Renal cortex interstitium (tissue), 11 donors: ENCODE data around the gene TFPI. TPM values are rescaled to one million over a fixed set of nuclear protein-coding genes. Genes with fewer than 3 reads are reported as not detected.
"Not testable (repeated sequence)": the region's sequence is repeated elsewhere in the genome, so short reads cannot be mapped to it uniquely, and the experiment has no call there.

Source experiments
- DNase-seq, 11 donors: peaks; one replicate each; pipeline ENCODE4 v3.0.0-alpha.2; 2013; ENCODE audit warnings: low read depth in 9 of 11, low spot score in 4 of 11; ENCODE audit errors: extremely low read depth in 1 of 11
- polyA plus RNA-seq, 3 donors: library from polyadenylated mRNA; unstranded; fragments of 120-200 nt; gene quantifications; one replicate each; pipeline ENCODE4 v1.2.1, GENCODE V29; 2013; ENCODE audit not compliant: insufficient read length in 3 of 3

Gene TFPI
- polyA plus RNA-seq, 3 donors, result 32.9 to 41.6 (median 33.8) TPM

DNA sequence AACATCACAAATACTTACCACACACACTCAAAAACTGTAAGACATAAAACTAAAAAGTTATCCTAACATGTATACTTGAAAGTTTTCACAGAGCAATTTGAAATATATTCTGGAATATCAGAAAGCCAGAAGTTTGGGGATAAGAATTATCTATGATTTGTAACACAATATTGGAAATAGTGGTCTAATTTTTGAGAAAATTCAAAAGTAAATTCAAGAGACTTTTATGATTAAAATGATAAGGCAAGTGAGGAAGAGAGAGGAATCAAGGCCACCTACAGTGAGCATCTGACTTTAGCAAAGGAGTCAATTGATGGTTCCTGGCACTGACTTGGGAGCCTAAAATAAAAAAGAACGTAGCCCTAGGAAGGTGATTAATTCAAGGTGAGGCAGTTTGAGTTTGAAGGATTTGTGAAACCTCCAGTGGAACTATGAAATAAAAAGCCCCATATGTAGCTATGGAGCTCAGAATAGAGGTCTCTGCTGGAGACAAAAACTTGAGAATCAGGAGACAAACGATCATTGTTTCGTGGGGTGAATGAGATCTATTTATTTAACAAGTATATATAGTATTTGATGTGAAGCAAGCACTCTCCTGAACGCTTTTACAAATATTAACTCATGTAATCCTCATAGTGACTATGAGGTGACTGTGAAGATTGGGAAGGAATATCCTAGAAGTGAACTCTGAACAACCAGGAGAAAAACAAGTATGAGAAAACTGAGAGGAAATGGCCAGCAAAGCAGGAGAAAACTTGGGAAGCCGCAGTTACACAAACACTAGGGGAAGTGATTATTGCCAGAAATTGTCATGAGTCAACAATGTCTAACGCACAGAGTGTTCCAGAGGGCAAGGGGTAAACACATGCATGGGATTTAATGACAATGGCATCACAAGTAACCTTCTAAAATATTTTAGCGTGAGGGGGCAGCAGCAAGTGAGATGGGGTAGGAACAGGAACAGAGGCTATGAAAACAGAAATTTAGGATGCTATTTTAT is 12.8 kb downstream of the TFPI start:
- no peak for DNase-seq

DNA sequence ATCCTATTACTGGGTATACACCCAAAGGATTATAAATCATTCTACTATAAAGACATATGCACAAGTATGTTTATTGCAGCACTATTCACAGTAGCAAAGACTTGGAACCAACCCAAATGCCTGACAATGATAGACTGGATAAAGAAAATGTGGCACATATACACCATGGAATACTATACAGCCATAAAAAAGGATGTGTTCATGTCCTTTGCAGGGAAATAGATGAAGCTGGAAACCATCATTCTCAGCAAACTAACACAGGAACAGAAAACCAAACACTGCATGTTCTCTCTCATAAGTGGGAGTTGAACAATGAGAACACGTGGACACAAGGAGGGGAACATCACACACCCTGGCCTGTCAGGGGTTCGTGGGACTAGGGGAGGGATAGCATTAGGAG is 16.0 kb downstream of the TFPI start:
- not testable (repeated sequence) for DNase-seq

DNA sequence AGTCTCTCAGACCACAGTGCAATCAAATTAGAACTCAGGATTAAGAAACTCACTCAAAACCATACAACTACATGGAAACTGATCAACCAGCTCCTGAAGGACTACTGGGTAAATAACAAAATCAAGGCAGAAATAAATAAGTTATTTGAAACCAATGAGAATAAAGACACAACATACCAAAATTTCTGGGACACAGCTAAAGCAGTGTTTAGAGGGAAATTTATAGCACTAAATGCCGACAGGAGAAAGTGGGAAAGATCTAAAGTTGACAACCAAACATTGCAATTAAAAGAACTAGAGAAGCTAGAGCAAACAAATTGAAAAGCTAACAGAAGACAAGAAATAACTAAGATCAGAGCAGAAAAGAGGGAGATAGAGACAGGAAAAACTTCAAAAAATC is 18.9 kb downstream of the TFPI start:
- DNase-seq, result not testable (repeated sequence)

DNA sequence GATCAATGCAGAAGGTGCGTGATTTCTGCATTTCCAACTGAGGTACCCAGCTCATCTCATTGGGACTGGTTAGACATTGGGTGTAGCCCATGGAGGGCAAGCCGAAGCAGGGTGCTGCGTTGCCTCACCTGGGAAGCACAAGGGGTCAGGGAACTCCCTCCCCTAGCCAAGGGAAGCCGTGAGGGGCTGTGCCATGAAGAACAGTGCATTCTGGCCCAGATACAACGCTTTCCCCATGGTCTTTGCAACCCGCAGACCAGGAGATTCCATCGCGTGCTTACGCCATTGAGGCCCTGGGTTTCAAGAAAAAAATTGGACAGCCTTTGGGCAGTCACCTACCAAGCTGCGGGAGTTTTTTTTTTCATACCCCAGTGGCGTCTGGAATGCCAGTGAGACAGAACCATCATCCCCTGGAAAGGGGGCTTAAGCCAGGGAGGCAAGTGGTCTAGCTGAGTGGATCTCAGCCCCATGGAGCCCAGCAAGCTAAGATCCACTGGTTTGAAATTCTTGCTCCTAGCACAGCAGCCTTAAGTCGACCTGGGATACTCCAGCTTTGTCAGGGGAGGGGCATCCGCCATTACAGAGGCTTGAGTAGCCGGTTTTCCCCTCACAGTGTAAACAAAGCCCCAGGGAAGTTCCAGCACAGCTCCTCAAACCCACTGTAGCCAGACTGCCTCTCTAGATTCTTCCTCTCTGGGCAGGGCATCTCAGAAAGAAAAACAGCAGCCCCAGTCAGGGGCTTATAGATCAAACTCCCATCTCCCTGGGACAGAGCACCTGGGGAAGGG is 21.7 kb downstream of the TFPI start:
- no peak for DNase-seq

DNA sequence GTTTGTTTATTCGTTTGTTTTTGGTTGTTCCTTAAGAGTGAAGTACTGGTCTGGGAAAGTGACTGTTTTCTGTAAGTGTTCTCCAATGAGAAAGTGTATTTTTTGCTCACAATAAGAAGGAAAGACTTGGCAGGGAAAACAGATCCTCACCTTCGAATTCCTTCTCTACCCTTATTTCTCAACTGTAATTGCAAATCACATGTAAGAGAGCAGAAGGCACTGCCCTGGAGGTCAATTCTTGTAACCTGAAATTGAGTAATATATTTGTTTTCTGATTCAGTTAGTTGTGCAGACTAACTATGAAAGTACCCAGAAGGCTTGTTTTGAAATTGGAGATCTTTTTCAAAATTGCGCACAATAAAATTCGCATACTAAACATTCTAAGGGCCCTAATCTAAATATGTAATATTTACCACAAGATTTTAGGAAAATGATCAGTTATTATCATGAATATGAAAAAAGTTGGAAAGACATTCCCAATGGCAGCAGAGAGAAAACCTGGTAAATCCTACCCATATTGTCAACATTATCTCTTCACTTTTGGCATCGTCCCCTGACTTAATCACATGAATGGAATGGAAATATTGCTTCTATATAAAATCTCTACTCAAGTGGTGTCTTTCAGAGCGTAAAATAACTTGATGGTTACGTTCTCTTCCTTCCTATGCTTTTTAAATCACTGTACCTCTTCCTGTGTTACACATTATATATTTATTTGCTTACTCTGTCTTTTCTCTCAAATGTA is 24.1 kb downstream of the TFPI start:
- no peak for DNase-seq

DNA sequence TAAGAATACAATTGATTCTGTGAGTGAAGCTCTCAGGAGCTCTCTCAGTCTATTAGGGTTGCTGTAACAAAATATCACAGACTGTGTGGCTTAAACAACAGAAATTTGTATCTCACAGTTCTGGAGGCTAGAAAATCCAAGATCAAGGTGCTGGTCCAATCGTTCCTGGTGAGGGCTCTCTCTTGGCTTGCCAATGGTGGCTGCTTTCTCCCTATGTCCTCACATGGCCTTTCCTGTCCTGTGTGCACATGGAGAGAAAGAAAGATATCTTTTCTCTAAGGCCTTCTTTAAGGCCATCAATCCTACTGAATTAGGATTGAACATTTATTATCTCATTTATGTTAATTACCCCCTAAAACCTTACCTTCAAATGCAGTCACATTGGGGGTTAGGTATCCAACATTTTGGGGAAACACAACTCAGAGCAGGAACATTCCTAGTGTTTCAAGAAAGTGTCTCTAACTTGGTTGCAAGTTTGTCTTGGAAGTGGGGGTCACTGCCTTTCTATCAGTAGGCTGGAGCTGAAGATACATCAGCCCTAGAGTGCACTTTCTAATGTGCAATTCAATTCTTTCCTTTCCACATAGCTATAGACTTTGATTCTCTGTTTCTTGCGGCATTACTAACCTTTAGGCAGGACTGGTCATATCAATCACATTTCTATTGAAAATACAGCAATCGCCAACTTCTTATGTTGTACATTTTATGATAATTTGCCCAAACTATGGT is 24.8 kb downstream of the TFPI start:
- DNase-seq, result no peak

DNA sequence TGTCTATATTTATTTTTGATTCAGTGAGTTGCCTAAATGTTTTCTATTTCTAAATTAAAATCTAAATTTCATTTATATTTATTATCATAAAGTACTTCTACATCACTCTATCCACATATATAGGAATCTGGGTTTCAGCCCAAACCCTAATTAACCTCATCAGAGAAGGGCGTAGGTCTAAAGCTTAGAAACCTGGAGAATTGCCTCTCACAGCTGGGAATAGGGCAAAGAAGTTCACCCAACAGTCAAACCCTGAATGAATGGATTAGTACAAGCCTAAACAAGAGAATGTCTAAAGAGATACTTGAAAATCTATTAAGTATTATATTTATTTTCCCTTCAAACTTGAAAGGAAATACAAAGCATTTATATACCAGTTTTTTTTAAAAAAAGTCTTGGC is 26.2 kb downstream of the TFPI start:
- no peak for DNase-seq

DNA sequence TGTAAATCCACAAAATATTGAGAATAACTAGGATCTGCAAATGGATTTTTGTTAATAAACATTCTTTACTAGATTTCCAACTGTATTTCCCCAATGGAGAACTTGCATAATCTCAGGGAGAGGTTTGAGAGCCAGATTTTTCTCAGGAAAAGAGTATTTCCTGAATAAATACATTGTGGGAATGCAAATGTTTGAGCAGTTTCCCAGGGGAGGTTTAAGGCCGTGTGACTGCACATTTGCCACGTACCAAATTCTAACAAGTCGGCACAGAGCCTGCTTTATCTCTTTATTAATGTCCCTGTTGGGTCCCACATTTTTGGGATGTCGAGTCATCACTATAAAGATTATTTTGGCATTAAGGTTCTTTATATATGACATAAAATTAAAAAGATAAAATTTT is 27.0 kb downstream of the TFPI start:
- no peak for DNase-seq

DNA sequence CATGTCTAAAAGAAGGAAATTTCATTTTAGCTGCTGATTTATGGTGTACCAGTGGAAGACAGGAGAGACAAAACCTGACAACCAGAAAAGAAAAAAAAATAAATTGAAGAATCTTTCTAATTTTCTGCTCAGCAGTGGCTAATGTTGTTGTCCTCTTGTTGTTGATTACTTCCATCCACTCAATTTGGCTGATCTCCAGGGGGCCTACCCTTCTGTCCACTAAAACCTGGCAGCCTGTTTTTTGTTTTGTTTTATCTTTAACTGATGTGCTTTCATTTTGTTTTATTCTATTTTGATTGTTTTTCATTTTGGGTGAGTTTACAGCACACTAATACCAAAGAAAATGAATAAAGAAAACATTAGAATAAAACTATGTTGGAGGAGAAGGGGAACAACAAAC is 27.4 kb downstream of the TFPI start:
- DNase-seq, result no peak

DNA sequence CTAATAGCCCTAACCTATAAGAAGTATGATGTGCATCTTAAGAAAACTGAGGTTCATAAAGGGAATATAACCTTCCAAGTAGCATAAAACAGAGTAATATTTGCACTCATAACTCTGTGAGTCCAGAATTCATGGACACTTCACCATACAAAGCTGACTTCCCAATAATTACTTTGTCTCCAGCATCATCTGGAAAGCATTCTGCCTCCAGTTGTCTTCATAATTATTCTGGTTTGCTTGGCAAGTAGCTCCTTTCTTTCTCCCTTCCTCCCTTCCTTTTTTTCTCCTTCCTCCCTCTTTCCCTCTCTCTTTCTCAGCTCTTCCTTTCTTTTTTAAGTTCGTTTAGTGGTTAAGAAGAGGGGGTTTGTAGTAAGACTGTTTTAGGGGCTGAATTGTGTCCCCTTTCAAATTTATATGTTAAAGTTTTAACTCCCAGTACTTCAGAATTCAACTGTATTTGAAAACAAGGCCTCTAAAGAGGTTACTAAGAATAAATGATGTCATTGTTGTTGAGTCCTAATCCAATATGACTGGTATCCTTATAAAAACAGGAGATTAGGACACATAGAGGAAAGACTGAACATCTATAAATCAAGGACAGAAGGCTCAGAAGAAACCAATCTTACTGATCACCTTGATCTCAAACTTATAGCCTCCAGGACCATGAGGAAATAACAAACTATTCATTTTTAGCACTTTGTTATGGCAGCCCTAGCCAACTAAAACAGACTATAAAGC is 28.9 kb downstream of the TFPI start:
- no peak for DNase-seq

DNA sequence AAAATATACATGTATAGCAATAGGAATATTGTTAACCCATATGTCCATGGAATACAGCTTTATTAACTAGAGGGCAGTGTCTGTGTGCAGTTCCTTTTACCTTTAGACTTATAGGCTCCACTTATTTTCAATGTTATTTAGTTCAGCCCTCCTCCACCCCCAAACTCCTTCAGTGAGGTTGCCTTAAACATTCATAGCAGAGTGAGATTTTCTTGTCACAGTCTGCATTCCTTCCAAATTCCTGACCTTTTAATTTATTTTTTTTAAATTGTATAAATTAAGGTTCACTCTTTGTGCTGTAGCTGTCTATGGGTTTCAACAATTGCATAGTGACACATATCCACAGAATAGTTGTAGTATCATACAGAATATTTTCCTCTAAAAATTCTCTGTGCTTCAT is 30.9 kb downstream of the TFPI start:
- no peak for DNase-seq

DNA sequence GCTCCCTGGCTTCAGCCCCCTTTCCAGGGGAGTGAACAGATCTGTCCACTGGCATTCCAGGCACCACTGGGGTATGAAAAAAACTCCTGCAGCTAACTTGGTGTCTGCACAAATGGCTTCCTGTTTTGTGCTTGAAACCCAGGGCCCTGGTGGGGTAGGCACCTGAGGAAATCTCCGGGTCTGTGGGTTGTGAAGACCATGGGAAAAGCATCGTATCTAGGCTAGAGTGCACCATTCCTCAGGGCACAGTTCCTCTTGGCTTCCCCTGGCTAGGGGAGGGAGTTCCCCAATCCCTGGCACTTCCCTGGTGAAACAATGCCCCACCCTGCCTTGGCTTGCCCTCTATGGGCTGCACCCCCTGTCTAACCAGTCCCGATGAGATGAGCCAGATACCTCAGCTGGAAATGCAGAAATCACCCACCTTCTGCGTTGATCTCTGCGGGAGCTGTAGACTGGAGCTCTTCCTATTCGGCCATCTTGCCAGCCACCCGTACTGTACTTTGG is 34.1 kb downstream of the TFPI start:
- no peak for DNase-seq

DNA sequence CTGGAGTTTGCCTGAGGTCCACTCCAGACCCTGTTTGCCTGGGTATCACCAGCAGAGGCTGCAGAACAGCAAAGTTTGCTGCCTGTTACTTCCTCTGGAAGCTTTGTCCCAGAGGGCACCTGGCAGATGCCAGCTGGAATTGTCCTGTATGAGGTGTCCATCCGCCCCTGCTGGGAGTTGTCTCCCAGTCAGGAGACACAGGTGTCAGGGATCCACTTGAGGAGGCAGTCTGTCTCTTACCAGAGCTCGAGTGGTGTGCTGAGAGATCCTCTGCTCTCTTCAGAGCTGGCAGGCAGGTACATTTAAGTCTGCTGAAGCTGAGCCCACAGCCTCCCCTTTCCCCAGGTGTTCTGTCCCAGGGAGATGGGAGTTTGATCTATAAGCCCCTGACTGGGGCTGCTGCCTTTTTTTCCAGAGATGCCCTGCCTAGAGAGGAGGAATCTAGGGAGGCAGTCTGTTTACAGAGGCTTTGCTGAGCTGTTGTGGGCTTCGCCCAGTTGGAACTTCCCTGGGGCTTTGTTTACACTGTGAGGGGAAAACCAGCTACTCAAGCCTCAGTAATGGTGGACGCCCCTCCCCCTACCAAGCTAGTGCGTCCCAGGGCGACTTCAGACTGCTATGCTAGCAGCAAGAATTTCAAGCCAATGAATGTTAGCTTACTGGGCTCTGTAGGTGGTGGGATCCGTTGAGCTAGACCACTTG is 34.7 kb downstream of the TFPI start:
- no peak for DNase-seq

DNA sequence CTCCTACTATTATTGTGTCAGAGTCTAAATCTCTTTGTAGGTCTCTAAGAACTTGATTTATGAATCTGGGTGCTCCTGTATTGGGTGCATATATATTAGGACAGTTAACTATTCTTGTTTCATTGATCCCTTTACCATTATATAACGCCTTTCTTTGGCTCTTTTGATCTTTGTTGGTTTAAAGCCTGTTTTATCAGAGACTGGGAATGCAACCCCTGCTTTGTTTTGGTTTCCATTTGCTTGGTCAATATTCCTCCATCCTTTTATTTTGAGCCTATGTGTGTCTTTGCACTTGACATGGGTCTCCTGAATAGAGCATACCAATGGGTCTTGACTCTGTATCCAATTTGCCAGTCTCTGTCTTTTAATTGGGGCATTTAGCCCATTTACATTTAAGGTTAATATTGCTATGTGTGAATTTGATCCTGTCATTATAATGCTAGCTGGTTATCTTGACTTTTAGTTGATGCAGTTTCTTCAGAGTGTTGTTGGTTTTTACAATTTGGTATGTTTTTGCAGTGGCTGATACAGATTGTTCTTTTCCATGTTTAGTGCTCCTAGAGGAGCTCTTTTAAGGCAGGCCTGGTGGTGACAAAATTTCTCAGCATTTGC is 36.4 kb downstream of the TFPI start:
- not testable (repeated sequence) for DNase-seq

DNA sequence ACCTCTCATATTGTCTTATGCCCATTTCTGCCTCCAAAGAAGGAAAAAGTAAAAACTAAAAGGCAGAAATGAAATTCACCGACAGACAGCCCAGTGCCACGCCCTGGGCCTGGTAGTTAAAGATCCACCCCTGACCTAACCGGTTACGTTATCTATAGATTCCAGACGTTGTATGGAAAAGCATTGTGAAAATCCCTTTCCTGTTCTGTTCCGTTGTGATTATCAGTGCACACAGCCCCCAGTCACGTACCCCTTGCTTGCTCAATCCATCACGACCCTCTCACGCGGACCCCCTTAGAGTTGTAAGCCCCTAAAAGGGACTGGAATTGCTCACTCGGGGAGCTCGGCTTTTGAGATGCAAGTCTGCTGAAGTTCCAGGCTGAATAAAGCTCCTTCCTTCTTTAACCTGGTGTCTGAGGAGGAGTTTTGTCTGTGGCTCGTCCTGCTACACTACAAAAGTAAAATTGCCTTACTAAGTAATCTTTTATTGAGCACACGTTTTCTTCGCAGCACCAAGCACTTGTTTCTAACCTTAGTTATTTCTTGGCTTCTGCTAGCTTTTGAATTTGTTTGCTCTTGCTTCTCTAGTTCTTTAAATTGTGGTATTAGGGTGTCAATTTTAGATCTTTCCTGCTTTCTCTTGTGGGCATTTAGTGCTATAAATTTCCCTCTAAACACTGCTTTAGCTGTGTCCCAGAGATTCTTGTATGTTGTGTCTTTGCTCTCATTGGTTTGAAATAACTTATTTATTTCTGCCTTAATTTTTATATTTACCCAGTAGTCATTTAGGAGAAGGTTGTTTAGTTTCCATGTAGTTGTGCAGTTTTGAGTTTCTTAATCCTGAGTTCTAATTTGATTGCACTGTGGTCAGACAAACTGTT is 37.4 kb downstream of the TFPI start:
- not testable (repeated sequence) for DNase-seq

DNA sequence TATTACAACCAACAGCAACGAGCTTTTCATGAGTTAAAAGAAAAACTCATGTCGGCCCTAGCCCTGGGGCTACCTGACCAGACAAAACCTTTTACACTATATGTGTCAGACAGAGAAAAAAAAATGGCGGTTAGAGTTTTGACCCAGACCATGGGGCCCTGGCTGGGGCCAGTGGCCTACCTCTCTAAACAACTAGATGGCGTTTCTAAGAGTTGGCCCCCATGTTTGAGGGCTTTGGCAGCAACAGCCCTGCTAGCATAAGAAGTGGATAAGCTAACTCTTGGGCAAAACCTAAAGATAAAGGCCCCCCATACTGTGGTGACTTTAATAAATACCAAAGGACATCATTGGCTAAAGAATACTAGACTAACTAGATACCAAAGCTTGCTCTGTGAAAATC is 39.3 kb downstream of the TFPI start:
- DNase-seq, result no peak
